Measurements from ENCODE around the gene PTMA.
"Not testable (repeated sequence)": the region's sequence is repeated elsewhere in the genome, so short reads cannot be mapped to it uniquely, and the experiment has no call there.

DNA sequence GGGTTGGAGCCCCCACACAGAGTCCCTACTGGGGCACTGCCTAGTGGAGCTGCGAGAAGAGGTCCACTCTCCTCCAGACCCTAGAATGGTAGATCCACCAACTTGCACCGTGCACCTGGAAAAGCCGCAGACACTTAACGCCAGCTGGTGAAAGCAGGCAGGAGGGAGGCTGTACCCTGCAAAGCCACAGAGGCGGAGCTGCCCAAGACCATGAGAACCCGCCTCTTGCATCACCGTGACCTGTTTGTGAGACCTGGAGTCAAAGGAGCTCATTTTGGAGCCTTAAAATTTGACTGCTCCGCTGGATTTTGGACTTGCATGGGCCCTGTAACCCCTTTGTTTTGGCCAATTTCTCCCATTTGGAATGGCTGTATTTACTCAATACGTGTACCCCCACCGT is 40.7 kb downstream of the PTMA start:
- not testable (repeated sequence) for TF ChIP-seq POLR2A, EP300, POLR2AphosphoS5 (IDR thresholded peaks at IDR 0.05)
- TF ChIP-seq, protein P1, sequence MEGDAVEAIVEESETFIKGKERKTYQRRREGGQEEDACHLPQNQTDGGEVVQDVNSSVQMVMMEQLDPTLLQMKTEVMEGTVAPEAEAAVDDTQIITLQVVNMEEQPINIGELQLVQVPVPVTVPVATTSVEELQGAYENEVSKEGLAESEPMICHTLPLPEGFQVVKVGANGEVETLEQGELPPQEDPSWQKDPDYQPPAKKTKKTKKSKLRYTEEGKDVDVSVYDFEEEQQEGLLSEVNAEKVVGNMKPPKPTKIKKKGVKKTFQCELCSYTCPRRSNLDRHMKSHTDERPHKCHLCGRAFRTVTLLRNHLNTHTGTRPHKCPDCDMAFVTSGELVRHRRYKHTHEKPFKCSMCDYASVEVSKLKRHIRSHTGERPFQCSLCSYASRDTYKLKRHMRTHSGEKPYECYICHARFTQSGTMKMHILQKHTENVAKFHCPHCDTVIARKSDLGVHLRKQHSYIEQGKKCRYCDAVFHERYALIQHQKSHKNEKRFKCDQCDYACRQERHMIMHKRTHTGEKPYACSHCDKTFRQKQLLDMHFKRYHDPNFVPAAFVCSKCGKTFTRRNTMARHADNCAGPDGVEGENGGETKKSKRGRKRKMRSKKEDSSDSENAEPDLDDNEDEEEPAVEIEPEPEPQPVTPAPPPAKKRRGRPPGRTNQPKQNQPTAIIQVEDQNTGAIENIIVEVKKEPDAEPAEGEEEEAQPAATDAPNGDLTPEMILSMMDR (IDR thresholded peaks at IDR 0.05), result not testable (repeated sequence)

Measured in upper lobe of left lung (tissue), 4 donors.